Trophoblast cell (in vitro differentiated cells and primary cell): ENCODE data around the gene GC.

Experiments used
- DNase-seq, 2 donors: peaks; one replicate each; pipeline ENCODE4 v3.0.0-alpha.2; 2016
- H2AFZ ChIP-seq: 2 replicates; pipeline ENCODE4 v1.6.1; 2013; ENCODE audit warnings: low read length, moderate library complexity, mild to moderate bottlenecking; ENCODE audit not compliant: insufficient read depth, poor library complexity
- H2AK5ac ChIP-seq: 2 replicates; pipeline ENCODE4 v1.6.1; 2013; ENCODE audit warnings: mild to moderate bottlenecking, low read length
- H2BK120ac ChIP-seq: 2 replicates; pipeline ENCODE4 v1.6.1; 2013; ENCODE audit warnings: low read length, mild to moderate bottlenecking, moderate library complexity; ENCODE audit not compliant: insufficient read depth, poor library complexity
- H2BK12ac ChIP-seq: 2 replicates; pipeline ENCODE4 v1.6.1; 2013; ENCODE audit warnings: mild to moderate bottlenecking, low read length, moderate library complexity
- H2BK5ac ChIP-seq: 2 replicates; pipeline ENCODE4 v1.6.1; 2013; ENCODE audit warnings: low read length, low read depth, moderate library complexity, mild to moderate bottlenecking; ENCODE audit not compliant: poor library complexity
- H3K14ac ChIP-seq: 2 replicates; pipeline ENCODE4 v1.6.1; 2013; ENCODE audit warnings: mild to moderate bottlenecking, low read length
- H3K18ac ChIP-seq: 2 replicates; pipeline ENCODE4 v1.6.1; 2013; ENCODE audit warnings: mild to moderate bottlenecking, low read length
- H3K23ac ChIP-seq: 2 replicates; pipeline ENCODE4 v1.6.1; 2013; ENCODE audit warnings: low read length
- H3K27ac ChIP-seq: 2 replicates; pipeline ENCODE4 v1.5.1; 2013; ENCODE audit warnings: low read depth, mild to moderate bottlenecking, inconsistent platforms, low read length, moderate library complexity
- H3K27me3 ChIP-seq: 2 replicates; pipeline ENCODE4 v1.6.1; 2013; ENCODE audit warnings: inconsistent platforms, mild to moderate bottlenecking, low read length, moderate library complexity; ENCODE audit not compliant: insufficient read depth
- H3K36me3 ChIP-seq, 2 experiments: 1 replicate in 1 of 2; 2 replicates in 1 of 2; pipeline ENCODE4 v1.6.1; 2013; ENCODE audit warnings: low read length in 2 of 2, mild to moderate bottlenecking in 2 of 2, moderate library complexity in 1 of 2; ENCODE audit not compliant: insufficient read depth in 2 of 2, control insufficient read depth in 1 of 2
- H3K4ac ChIP-seq: 2 replicates; pipeline ENCODE4 v1.6.1; 2013; ENCODE audit warnings: low read depth, mild to moderate bottlenecking, low read length, moderate library complexity
- H3K4me1 ChIP-seq, 2 experiments: 1 replicate in 1 of 2; 2 replicates in 1 of 2; pipeline ENCODE4 v1.6.1; 2013; ENCODE audit warnings: low read length in 2 of 2, mild to moderate bottlenecking in 2 of 2, moderate library complexity in 1 of 2; ENCODE audit not compliant: insufficient read depth in 2 of 2, control insufficient read depth in 1 of 2
- H3K4me2 ChIP-seq: 2 replicates; pipeline ENCODE4 v1.6.1; 2013; ENCODE audit warnings: inconsistent platforms, mild to moderate bottlenecking, low read length, moderate library complexity
- H3K4me3 ChIP-seq: 2 replicates; pipeline ENCODE4 v1.5.1; 2013; ENCODE audit warnings: mild to moderate bottlenecking, low read depth, low read length, inconsistent platforms
- H3K79me1 ChIP-seq: one replicate; pipeline ENCODE4 v1.6.1; 2013; ENCODE audit warnings: low read length
- H3K79me2 ChIP-seq: 2 replicates; pipeline ENCODE4 v1.6.1; 2013; ENCODE audit warnings: low read length, mild to moderate bottlenecking; ENCODE audit not compliant: control insufficient read depth, insufficient read depth, poor library complexity
- H3K9ac ChIP-seq: 2 replicates; pipeline ENCODE4 v1.6.1; 2013; ENCODE audit warnings: mild to moderate bottlenecking, low read length
- H3K9me3 ChIP-seq: 2 replicates; pipeline ENCODE4 v1.6.1; 2013; ENCODE audit warnings: low read depth, mild to moderate bottlenecking, control low read depth, inconsistent platforms, low read length; ENCODE audit not compliant: insufficient read depth
- H4K12ac ChIP-seq: 2 replicates; pipeline ENCODE4 v1.6.1; 2013; ENCODE audit warnings: low read depth, mild to moderate bottlenecking, low read length, moderate library complexity
- H4K8ac ChIP-seq: 2 replicates; pipeline ENCODE4 v1.6.1; 2013; ENCODE audit warnings: low read depth, mild to moderate bottlenecking, low read length, moderate library complexity
- H4K91ac ChIP-seq: one replicate; pipeline ENCODE4 v1.6.1; 2013; ENCODE audit warnings: low read depth, mild to moderate bottlenecking, low read length, moderate library complexity
- WGBS: extraction: QIAGEN DNeasy Blood & Tissue Kit; methylation state at CpG from one replicate; pipeline ENCODE4 v1.1.7; 2013; ENCODE audit warnings: missing lambda C conversion rate; ENCODE audit not compliant: insufficient read length, insufficient coverage; ENCODE audit errors: extremely low coverage; 5-methylcytosine and 5-hydroxymethylcytosine counted together

The GC gene

DNA sequence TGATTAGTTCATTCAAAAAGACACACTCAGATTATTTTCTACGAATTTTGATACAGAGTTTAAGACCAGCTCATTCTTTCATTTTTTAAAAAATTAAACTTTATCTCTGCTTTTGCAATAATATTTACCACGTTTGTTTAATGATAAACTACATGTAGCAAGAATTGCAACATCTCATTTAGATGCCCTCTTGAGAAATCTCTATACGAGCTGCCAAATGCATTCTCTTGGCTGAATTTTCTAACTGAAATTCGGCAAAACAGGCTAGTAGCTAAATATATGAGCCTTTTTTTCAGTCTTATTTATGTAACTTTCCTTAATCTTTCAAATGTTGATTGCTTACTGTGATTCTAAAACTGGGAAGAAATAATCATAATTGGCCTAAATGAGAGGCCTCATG lies 2.1 kb upstream of the GC start:
- Histone ChIP-seq H2BK5ac (no peak overlapping the region), H3K27me3 (no peaks in the 10 kb centered on the region)

DNA sequence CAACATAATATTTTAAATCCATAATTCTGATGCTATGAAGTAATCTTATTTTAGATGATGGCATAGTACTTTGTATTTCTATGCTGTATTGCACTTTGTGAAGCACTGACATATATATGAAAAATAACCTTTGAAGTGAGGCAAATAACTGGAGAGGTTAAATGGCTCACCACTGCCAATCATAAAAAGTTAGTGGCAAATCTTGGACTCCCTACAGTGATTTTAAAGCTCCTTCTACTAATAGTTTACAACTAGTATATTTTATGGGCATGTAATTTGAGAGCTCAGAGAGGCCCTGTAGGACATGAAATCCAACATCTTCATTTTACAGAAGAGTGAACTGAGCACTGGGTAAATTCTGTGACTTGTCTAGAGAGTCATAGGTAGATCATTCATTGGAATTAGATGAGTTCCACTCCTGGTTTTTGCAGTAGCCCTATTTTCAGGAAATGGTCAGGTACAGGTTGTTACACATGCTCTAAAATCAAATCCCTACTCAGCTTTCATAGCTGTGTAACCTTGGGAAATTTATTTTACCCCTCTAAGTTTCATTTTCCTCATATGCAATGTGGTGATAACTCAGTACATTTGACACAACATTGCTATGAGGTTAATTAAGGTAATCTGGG lies 804 bp upstream of the GC start:
- Histone ChIP-seq H3K18ac (no peak overlapping the region), H4K91ac (no peak overlapping the region), H3K36me3 (no peaks in the 10 kb centered on the region), H3K27me3 (no peaks in the 10 kb centered on the region), H2BK5ac (no peak overlapping the region), H3K9ac (no peak overlapping the region), H2BK12ac (no peak overlapping the region), H3K23ac (no peak overlapping the region), H2AK5ac (no peak overlapping the region), H4K12ac (no peak overlapping the region), H3K79me2 (no peaks in the 10 kb centered on the region), H3K4me1 (no peaks in the 10 kb centered on the region), H3K9me3 (no peaks in the 10 kb centered on the region), H2AFZ (no peak overlapping the region), H3K79me1 (no peaks in the 10 kb centered on the region), H3K4me3 (no peak overlapping the region), H4K8ac (no peak overlapping the region), H3K4ac (no peak overlapping the region), H3K27ac (no peak overlapping the region), H2BK120ac (no peak overlapping the region), H3K4me2 (no peak overlapping the region), H3K14ac (no peak overlapping the region)
- no peak for DNase-seq

More for the DNA sequence above, 2.1 kb upstream of the GC start:
- DNase-seq = no peak
- H3K27ac ChIP-seq = no peak overlapping the region
- no peak overlapping the region for H2AFZ ChIP-seq
- no peak overlapping the region for H3K23ac ChIP-seq
- H3K18ac ChIP-seq = no peak overlapping the region
- H3K9ac ChIP-seq = no peak overlapping the region
- WGBS = no CpG with 5 or more reads among the region's 4 CpGs
- H3K4me2 ChIP-seq = no peak overlapping the region
- H2BK12ac ChIP-seq = no peak overlapping the region
- no peaks in the 10 kb centered on the region for H3K79me1 ChIP-seq
- no peaks in the 10 kb centered on the region for H3K4me1 ChIP-seq
- H2BK120ac ChIP-seq = no peak overlapping the region
- no peak overlapping the region for H4K12ac ChIP-seq
- H2AK5ac ChIP-seq = no peak overlapping the region
- H4K8ac ChIP-seq = no peak overlapping the region
- H3K9me3 ChIP-seq = no peaks in the 10 kb centered on the region
- no peak overlapping the region for H3K4me3 ChIP-seq
- no peaks in the 10 kb centered on the region for H3K36me3 ChIP-seq
- H3K4ac ChIP-seq = no peak overlapping the region
- H4K91ac ChIP-seq = no peak overlapping the region
- H3K79me2 ChIP-seq = no peaks in the 10 kb centered on the region
- H3K14ac ChIP-seq = no peak overlapping the region

DNA sequence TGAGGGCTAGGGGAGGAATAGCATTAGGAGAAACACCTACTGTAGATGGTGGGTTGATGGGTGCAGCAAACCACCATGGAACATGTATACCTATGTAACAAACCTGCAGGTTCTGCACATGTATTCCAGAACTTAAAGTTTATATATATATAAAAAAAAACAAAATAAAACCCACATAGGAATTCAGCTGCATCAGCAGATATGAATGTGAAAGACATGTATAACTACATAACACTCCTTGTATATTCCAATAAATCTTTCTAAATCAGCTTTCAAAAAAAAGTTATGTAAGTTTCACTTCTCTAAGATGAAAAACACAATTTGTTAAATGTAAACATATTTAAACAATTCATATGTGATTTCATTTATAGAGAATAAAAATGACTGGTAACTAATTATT lies 6.0 kb downstream of the GC start:
- Histone ChIP-seq H2BK120ac (no peak overlapping the region), H3K79me1 (no peaks in the 10 kb centered on the region), H3K27me3 (no peaks in the 10 kb centered on the region), H3K27ac (no peak overlapping the region), H3K79me2 (no peaks in the 10 kb centered on the region), H3K4me2 (no peak overlapping the region), H3K14ac (no peak overlapping the region), H2AFZ (no peak overlapping the region), H3K4me3 (no peak overlapping the region), H3K9me3 (no peaks in the 10 kb centered on the region), H4K91ac (no peak overlapping the region), H3K36me3 (no peaks in the 10 kb centered on the region), H3K23ac (no peak overlapping the region), H4K12ac (no peak overlapping the region), H2BK5ac (no peak overlapping the region), H2BK12ac (no peak overlapping the region), H3K4me1 (no peaks in the 10 kb centered on the region), H3K4ac (no peak overlapping the region), H3K9ac (no peak overlapping the region), H4K8ac (no peak overlapping the region), H3K18ac (no peak overlapping the region), H2AK5ac (no peak overlapping the region)
- DNase-seq = no peak

DNA sequence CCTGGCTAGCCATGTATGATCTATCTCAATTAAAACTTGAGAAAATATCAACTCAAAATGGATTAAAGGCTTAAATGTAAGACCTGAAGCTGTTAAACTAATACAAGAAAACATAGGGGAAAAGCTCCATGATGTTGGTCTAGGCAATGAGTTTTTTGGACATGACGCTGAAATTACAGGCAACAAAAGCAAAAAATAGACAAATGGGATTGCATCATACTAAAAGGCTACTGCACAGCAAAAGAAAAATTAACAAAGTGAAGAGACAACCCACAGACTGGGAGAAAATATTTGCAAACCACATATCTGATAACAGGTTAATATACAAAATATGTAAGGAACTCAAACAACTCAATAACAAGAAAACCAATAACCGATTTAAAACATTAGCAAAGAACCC lies 8.4 kb downstream of the GC start:
- Histone ChIP-seq H3K9me3 (no peaks in the 10 kb centered on the region), H3K36me3 (no peaks in the 10 kb centered on the region), H3K4ac (no peak overlapping the region), H3K4me3 (no peak overlapping the region), H2AFZ (no peak overlapping the region), H2BK5ac (no peak overlapping the region), H4K8ac (no peak overlapping the region), H3K4me2 (no peak overlapping the region), H3K4me1 (no peaks in the 10 kb centered on the region), H3K9ac (no peak overlapping the region), H3K14ac (no peak overlapping the region), H4K91ac (no peak overlapping the region), H3K79me1 (no peaks in the 10 kb centered on the region), H3K27ac (no peak overlapping the region), H3K23ac (no peak overlapping the region), H2BK12ac (no peak overlapping the region), H2BK120ac (no peak overlapping the region), H3K18ac (no peak overlapping the region), H2AK5ac (no peak overlapping the region), H3K79me2 (no peaks in the 10 kb centered on the region), H4K12ac (no peak overlapping the region), H3K27me3 (no peaks in the 10 kb centered on the region)
- WGBS = no CpG with 5 or more reads among the region's 2 CpGs
- DNase-seq = no peak
